Liver (tissue), 9 donors: ENCODE results near the gene FAM20C. TPM values are rescaled to one million over a fixed set of nuclear protein-coding genes. Genes with fewer than 3 reads are reported as not detected.

ENCODE experiments used
- DNase-seq: peaks from one replicate; pipeline ENCODE4 v3.0.0-alpha.2; 2017; ENCODE audit warnings: low spot score
- H3K27ac ChIP-seq, 2 donors: one replicate each; pipeline ENCODE4 v1.7.0; 2013; ENCODE audit warnings: inconsistent platforms in 2 of 2, low read length in 2 of 2, control low read depth in 1 of 2, low read depth in 1 of 2, mild to moderate bottlenecking in 1 of 2
- H3K27me3 ChIP-seq, 4 donors: one replicate each; pipeline versions ENCODE4 v1.6.1 to v1.7.0; 2013; ENCODE audit warnings: low read length in 3 of 4, inconsistent platforms in 1 of 4, mild to moderate bottlenecking in 1 of 4, moderate library complexity in 1 of 4; ENCODE audit not compliant: control insufficient read depth in 4 of 4, insufficient read depth in 4 of 4
- H3K36me3 ChIP-seq, 4 donors: one replicate each; pipeline versions ENCODE4 v1.6.1 to v1.7.0; 2013; ENCODE audit warnings: low read length in 3 of 4, mild to moderate bottlenecking in 3 of 4, low read depth in 1 of 4, moderate library complexity in 1 of 4; ENCODE audit not compliant: control insufficient read depth in 4 of 4, insufficient read depth in 3 of 4
- H3K4me1 ChIP-seq, 4 donors: one replicate each; pipeline versions ENCODE4 v1.6.1 to v1.7.0; 2013; ENCODE audit warnings: low read length in 3 of 4, mild to moderate bottlenecking in 3 of 4, moderate library complexity in 1 of 4; ENCODE audit not compliant: control insufficient read depth in 4 of 4, insufficient read depth in 4 of 4
- H3K4me3 ChIP-seq, 3 donors: one replicate each; pipeline versions ENCODE4 v1.6.1 to v1.7.0; 2013; ENCODE audit warnings: low read length in 3 of 3, control low read depth in 1 of 3, low read depth in 1 of 3, mild to moderate bottlenecking in 1 of 3
- H3K9ac ChIP-seq, 2 donors: one replicate each; pipeline ENCODE4 v1.7.0; 2013; ENCODE audit warnings: low read length in 2 of 2, mild to moderate bottlenecking in 2 of 2, moderate library complexity in 2 of 2, control low read depth in 1 of 2, low read depth in 1 of 2
- H3K9me3 ChIP-seq, 4 donors: one replicate each; pipeline versions ENCODE4 v1.6.1 to v1.7.0; 2013; ENCODE audit warnings: low read length in 3 of 4; ENCODE audit not compliant: control insufficient read depth in 4 of 4
- EGR1 ChIP-seq, 2 donors: IDR thresholded peaks; 2 replicates each; pipeline ENCODE4 v1.6.1; 2016 to 2018; ENCODE audit warnings: antibody characterized with exemption in 2 of 2, low read depth in 2 of 2
- FOXA1 ChIP-seq: IDR thresholded peaks from 2 replicates; pipeline ENCODE4 v1.6.1; 2016; ENCODE audit warnings: antibody characterized with exemption
- FOXA2 ChIP-seq: IDR thresholded peaks from 2 replicates; pipeline ENCODE4 v1.6.1; 2016; ENCODE audit warnings: antibody characterized with exemption
- GABPA ChIP-seq, 2 donors: IDR thresholded peaks in 1 of 2; conservative IDR thresholded peaks in 1 of 2; 2 replicates each; pipeline ENCODE4 v1.6.1; 2016; ENCODE audit warnings: antibody characterized with exemption in 2 of 2, mild to moderate bottlenecking in 1 of 2, moderate library complexity in 1 of 2
- HNF4A ChIP-seq, 2 donors: conservative IDR thresholded peaks; 2 replicates each; pipeline ENCODE4 v1.6.1; 2016; ENCODE audit warnings: antibody characterized with exemption in 2 of 2, mild to moderate bottlenecking in 2 of 2
- HNF4G ChIP-seq: IDR thresholded peaks from 2 replicates; pipeline ENCODE4 v1.6.1; 2016; ENCODE audit warnings: antibody characterized with exemption
- JUND ChIP-seq, 2 donors: IDR thresholded peaks; 2 replicates each; pipeline ENCODE4 v1.6.1; 2016; ENCODE audit warnings: antibody characterized with exemption in 2 of 2
- MAX ChIP-seq: IDR thresholded peaks from 2 replicates; pipeline ENCODE4 v1.6.1; 2016; ENCODE audit warnings: antibody characterized with exemption
- NR2F2 ChIP-seq: IDR thresholded peaks from 2 replicates; pipeline ENCODE4 v1.6.1; 2016; ENCODE audit warnings: antibody characterized with exemption
- REST ChIP-seq: IDR thresholded peaks from 2 replicates; pipeline ENCODE4 v1.6.1; 2016; ENCODE audit warnings: antibody characterized with exemption, mild to moderate bottlenecking
- RXRA ChIP-seq, 2 donors: IDR thresholded peaks; 2 replicates each; pipeline ENCODE4 v1.6.1; 2017 to 2018; ENCODE audit warnings: antibody characterized with exemption in 2 of 2, mild to moderate bottlenecking in 1 of 2
- TAF1 ChIP-seq: conservative IDR thresholded peaks from 2 replicates; pipeline ENCODE4 v1.6.1; 2016; ENCODE audit warnings: antibody characterized with exemption, mild to moderate bottlenecking
- YY1 ChIP-seq: IDR thresholded peaks from 2 replicates; pipeline ENCODE4 v1.6.1; 2016; ENCODE audit warnings: antibody characterized with exemption, mild to moderate bottlenecking
- WGBS: extraction: QIAGEN DNeasy Blood & Tissue Kit; methylation state at CpG from one replicate; pipeline ENCODE4 v1.1.7; 2013; 5-methylcytosine and 5-hydroxymethylcytosine counted together
- polyA plus RNA-seq, 2 donors: library from polyadenylated mRNA; stranded (reverse) in 1 of 2; unstranded in 1 of 2; fragments of 200-250 nt in 1 of 2; fragments of >200 nt in 1 of 2; fragmentation: Nextera tagmentation in 1 of 2; extraction: Ambion mirVana in 1 of 2; gene quantifications; one replicate each; pipeline versions ENCODE4 v1.2.1 to v1.2.3, GENCODE V29; 2013 to 2015
- total RNA-seq, 2 donors: library from RNA; depleted of rRNA; stranded (reverse); fragments of >200 nt; gene quantifications; one replicate each; pipeline ENCODE4 v1.2.3, GENCODE V29; 2014
- TF ChIP-seq, protein P1 (sequence below): IDR thresholded peaks from 2 replicates; pipeline ENCODE4 v1.6.1; 2016; ENCODE audit warnings: antibody characterized with exemption
- TF ChIP-seq, protein P2 (sequence below): fragments of 150-350 bp; IDR thresholded peaks from 2 replicates; pipeline ENCODE4 v1.5.1; 2017; ENCODE audit warnings: improper control_type of control experiment, low read depth, low read length; ENCODE audit not compliant: missing input control
- TF ChIP-seq, protein P3 (sequence below): IDR thresholded peaks from 2 replicates; pipeline ENCODE4 v1.6.1; 2016; ENCODE audit warnings: antibody characterized with exemption
- donor health status: healthy.
- donor health status: healthy.
- donor health status: healthy.
- donor health status: healthy.
- donor health status: healthy.

The FAM20C gene
- total and polyA plus RNA-seq, 4 donors, result 13.4 to 40.4 (median 31.5) TPM

DNA sequence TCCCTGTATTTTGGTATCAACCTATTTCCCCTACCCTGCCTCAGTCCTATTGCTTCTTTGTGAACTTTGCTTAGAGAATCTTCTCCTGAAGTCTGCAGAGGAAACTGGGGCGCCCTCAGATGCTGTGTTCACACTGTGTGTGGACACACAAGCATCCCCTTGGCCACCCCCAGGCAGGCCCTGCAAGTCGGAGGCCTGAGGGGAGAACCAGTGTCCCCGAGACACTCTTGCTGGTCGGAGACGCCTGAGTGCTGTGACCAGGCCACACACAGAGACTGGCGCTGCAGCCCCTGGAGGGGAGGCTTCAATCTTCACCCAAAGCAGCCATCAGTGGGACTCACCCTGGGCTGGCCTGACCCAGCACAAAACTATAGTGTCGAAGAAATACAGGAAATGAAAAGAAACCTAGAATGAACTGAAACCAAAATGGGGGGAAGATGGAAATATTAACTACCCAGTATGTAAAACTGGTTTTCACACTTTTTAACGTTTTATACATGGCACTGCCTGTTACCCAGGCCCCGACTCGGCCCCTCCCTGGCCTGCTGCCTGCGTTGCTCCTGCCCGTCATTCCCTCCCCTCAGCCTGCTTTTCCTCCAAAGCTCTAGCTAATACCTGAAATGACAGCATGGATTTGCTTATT lies 48.4 kb upstream of the FAM20C start:
- H3K27ac ChIP-seq, result no peak overlapping the region
- WGBS, result 85% methylated on average over 12 of the region's 12 CpGs

More for the DNA sequence above, 48.4 kb upstream of the FAM20C start:
- no peak for TF ChIP-seq HNF4G
- no peak for TF ChIP-seq YY1
- TF ChIP-seq HNF4A (conservative IDR thresholded peaks at IDR 0.05), result no peak
- no peak for TF ChIP-seq REST
- no peak for TF ChIP-seq GABPA (IDR thresholded peaks at IDR 0.05 in 1 of 2, conservative IDR thresholded peaks at IDR 0.05 in 1 of 2)
- TF ChIP-seq TAF1, result no peak
- no peak for TF ChIP-seq FOXA1
- TF ChIP-seq EGR1 (IDR thresholded peaks at IDR 0.05; ENCODE audit: low read depth in 2 of 2), result no peak
- no peak for TF ChIP-seq RXRA (IDR thresholded peaks at IDR 0.05)
- TF ChIP-seq, protein P1, sequence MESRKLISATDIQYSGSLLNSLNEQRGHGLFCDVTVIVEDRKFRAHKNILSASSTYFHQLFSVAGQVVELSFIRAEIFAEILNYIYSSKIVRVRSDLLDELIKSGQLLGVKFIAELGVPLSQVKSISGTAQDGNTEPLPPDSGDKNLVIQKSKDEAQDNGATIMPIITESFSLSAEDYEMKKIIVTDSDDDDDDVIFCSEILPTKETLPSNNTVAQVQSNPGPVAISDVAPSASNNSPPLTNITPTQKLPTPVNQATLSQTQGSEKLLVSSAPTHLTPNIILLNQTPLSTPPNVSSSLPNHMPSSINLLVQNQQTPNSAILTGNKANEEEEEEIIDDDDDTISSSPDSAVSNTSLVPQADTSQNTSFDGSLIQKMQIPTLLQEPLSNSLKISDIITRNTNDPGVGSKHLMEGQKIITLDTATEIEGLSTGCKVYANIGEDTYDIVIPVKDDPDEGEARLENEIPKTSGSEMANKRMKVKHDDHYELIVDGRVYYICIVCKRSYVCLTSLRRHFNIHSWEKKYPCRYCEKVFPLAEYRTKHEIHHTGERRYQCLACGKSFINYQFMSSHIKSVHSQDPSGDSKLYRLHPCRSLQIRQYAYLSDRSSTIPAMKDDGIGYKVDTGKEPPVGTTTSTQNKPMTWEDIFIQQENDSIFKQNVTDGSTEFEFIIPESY, result no peak
- TF ChIP-seq, protein P2, sequence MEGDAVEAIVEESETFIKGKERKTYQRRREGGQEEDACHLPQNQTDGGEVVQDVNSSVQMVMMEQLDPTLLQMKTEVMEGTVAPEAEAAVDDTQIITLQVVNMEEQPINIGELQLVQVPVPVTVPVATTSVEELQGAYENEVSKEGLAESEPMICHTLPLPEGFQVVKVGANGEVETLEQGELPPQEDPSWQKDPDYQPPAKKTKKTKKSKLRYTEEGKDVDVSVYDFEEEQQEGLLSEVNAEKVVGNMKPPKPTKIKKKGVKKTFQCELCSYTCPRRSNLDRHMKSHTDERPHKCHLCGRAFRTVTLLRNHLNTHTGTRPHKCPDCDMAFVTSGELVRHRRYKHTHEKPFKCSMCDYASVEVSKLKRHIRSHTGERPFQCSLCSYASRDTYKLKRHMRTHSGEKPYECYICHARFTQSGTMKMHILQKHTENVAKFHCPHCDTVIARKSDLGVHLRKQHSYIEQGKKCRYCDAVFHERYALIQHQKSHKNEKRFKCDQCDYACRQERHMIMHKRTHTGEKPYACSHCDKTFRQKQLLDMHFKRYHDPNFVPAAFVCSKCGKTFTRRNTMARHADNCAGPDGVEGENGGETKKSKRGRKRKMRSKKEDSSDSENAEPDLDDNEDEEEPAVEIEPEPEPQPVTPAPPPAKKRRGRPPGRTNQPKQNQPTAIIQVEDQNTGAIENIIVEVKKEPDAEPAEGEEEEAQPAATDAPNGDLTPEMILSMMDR, result no peak
- no peak for TF ChIP-seq NR2F2
- TF ChIP-seq, protein P3, sequence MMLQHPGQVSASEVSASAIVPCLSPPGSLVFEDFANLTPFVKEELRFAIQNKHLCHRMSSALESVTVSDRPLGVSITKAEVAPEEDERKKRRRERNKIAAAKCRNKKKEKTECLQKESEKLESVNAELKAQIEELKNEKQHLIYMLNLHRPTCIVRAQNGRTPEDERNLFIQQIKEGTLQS, result no peak
- no peak for TF ChIP-seq JUND (IDR thresholded peaks at IDR 0.05)
- no peak for TF ChIP-seq FOXA2
- no peak for TF ChIP-seq MAX
- no peak for DNase-seq
- no peaks in the 10 kb centered on the region for H3K9me3 ChIP-seq
- no peaks in the 10 kb centered on the region for H3K27me3 ChIP-seq
- H3K36me3 ChIP-seq, result peaks cover 0 to 4% (median 0%) of the 10 kb centered on the region in 4 donors
- no peak overlapping the region for H3K9ac ChIP-seq
- H3K4me3 ChIP-seq, result no peak overlapping the region
- H3K4me1 ChIP-seq, result peaks cover 10 to 30% (median 19%) of the 10 kb centered on the region in 4 donors
